Heart left ventricle (tissue), 16 donors: ENCODE data around the gene DUOXA1. TPM values are rescaled to one million over a fixed set of nuclear protein-coding genes. Genes with fewer than 3 reads are reported as not detected.
A peak's percentile ranks its signal among the peaks of the same experiment; 100 is the strongest.
"Not testable (repeated sequence)": the region's sequence is repeated elsewhere in the genome, so short reads cannot be mapped to it uniquely, and the experiment has no call there.

Experiments
- ATAC-seq, 4 donors: fragments of 200-7000 bp; cut with Tn5 transposase; one replicate each; pipeline ENCODE4 v1.9.1; 2020 to 2022; ENCODE audit warnings: moderate library complexity in 4 of 4, mild to moderate bottlenecking in 3 of 4, moderate number of reproducible peaks in 1 of 4
- DNase-seq, 5 donors: peaks; one replicate each; pipeline ENCODE4 v3.0.0-alpha.2; 2020
- H3K27ac ChIP-seq, 12 donors: fragments of 200-600 bp; sonication (generic) in 4 of 12; one replicate each; pipeline versions ENCODE4 v1.5.0 to v1.8.0; 2016 to 2022; ENCODE audit warnings: mild to moderate bottlenecking in 2 of 12
- H3K27me3 ChIP-seq, 9 donors: fragments of 200-600 bp; sonication (generic) in 2 of 9; one replicate each; pipeline versions ENCODE4 v1.5.1 to v1.8.0; 2016 to 2022; ENCODE audit warnings: mild to moderate bottlenecking in 3 of 9
- H3K36me3 ChIP-seq, 9 donors: fragments of 200-600 bp; sonication (generic) in 2 of 9; one replicate each; pipeline versions ENCODE4 v1.5.0 to v1.8.0; 2018 to 2022; ENCODE audit warnings: mild to moderate bottlenecking in 2 of 9
- H3K4me1 ChIP-seq, 12 donors: fragments of 200-600 bp; sonication (generic) in 4 of 12; one replicate each; pipeline versions ENCODE4 v1.5.0 to v1.8.0; 2016 to 2022; ENCODE audit warnings: mild to moderate bottlenecking in 3 of 12
- H3K4me3 ChIP-seq, 12 donors: fragments of 200-600 bp; sonication (generic) in 4 of 12; one replicate each; pipeline versions ENCODE4 v1.5.0 to v1.8.0; 2017 to 2022; ENCODE audit warnings: mild to moderate bottlenecking in 9 of 12, moderate library complexity in 4 of 12
- H3K9me3 ChIP-seq, 12 donors: fragments of 200-600 bp; sonication (generic) in 4 of 12; one replicate each; pipeline versions ENCODE4 v1.5.0 to v1.8.0; 2016 to 2022; ENCODE audit warnings: mild to moderate bottlenecking in 1 of 12
- WGBS, 4 donors: extraction: QIAGEN DNeasy Blood & Tissue Kit in 2 of 4; methylation state at CpG; one replicate each; pipeline versions ENCODE4 v1.1.5 to v1.1.7; 2013 to 2018; 5-methylcytosine and 5-hydroxymethylcytosine counted together
- intact Hi-C, 10 donors: fragments of 100-400 bp; cut with DNase I; formaldehyde crosslinking; loops; one replicate each; pipeline versions ENCODE4 v1.11.1 to v1.14.2; 2022
- polyA plus RNA-seq, 2 donors: library from polyadenylated mRNA; stranded (reverse); fragments of 200-250 nt; gene quantifications; one replicate each; pipeline ENCODE4 v1.2.3, GENCODE V29; 2013
- total RNA-seq, 9 donors: library from RNA; depleted of rRNA in 2 of 9; stranded (reverse); fragments of >200 nt in 2 of 9; fragmentation: NEBNext Ultra II Directional in 3 of 9; extraction: Animal tissue kit (Norgen Biotek cat#: 25700) in 3 of 9; gene quantifications; one replicate each; pipeline versions ENCODE4 v1.1.0 to v1.2.4, GENCODE V29; 2016 to 2023
- donor health status: ischemic (EF 13 %, LVEDD 7.1; RV severe dilation, severe dysfunction).
- donor health status: healthy with polysubstance abuse.
- donor health status: DM: no; HTN: yes; CAD: no.
- donor health status: DM: no; HTN: no; CAD: no.
- donor health status: ischemic (EF 25% LVEDD 6.9; RV normal size, moderate dysfunction).
- donor health status: ischemic (EF 25% LVEDD 5.7; RV mildly dilated, moderate dysfunction).
- donor health status: healthy.
- donor health status: DM: yes; HTN: yes; CAD: no.
- donor health status: ischemic (EF 35%, LVEDD 5.7; RV mildly dilated, moderate dysfunction).
- donor health status: nonischemic (EF 11% LVEDD 7.7; RV severe dilation, severe dysfunction).
- donor health status: DM: yes; HTN: yes; CAD: no.
- donor health status: PGD.
- donor health status: ischemic (EF 29% LVEDD 5.4; RV normal size, mild dysfunction).
- donor health status: nonischemic (EF 23%, LVEDD 6.1; RV moderate dilation, normal function).

The DUOXA1 gene
- total and polyA plus RNA-seq, 11 donors = 0.11 to 1.3 (median 0.31) TPM; not detected in 3

GRCh38 chr15:45079628-45080246 lies 49.9 kb downstream of the DUOXA1 start:
- intact Hi-C loops, H3K27ac ChIP-seq, H3K9me3 ChIP-seq, DNase-seq, H3K36me3 ChIP-seq, H3K27me3 ChIP-seq, H3K4me3 ChIP-seq: not testable (repeated sequence)
- peak in 2 of 4 donors; percentile 41 to 59 for ATAC-seq
- 40 to 58% (median 48%) methylated on average over 4 to 5 of the region's 5 CpGs for WGBS, 4 donors
- peaks cover 0 to 23% (median 6%) of the 10 kb centered on the region in 12 donors for H3K4me1 ChIP-seq

GRCh38 chr15:45079201-45079600 lies 50.5 kb downstream of the DUOXA1 start:
- H3K27ac ChIP-seq, intact Hi-C loops, ATAC-seq, H3K9me3 ChIP-seq, DNase-seq, H3K36me3 ChIP-seq, H3K4me3 ChIP-seq, H3K27me3 ChIP-seq: not testable (repeated sequence)
- 32 to 45% (median 37%) methylated on average over 5 of the region's 5 CpGs for WGBS, 4 donors
- peaks cover 0 to 23% (median 6%) of the 10 kb centered on the region in 12 donors for H3K4me1 ChIP-seq

- DNase-seq (peak in 1 of 5 donors; percentile 41), ATAC-seq (peak; percentile 70 to 84 (median 78))
- peak overlapping the region in 5 of 12 donors; percentile 3 to 60 (median 32) for H3K27ac ChIP-seq
- intact Hi-C loops, H3K36me3 ChIP-seq, H3K27me3 ChIP-seq, H3K4me3 ChIP-seq, H3K9me3 ChIP-seq: not testable (repeated sequence)
- WGBS, 4 donors = 37 to 49% (median 43%) methylated on average over 2 of the region's 2 CpGs
- peaks cover 0 to 23% (median 6%) of the 10 kb centered on the region in 12 donors for H3K4me1 ChIP-seq
Observed at GRCh38 chr15:45077391-45077790, 52.3 kb downstream of the DUOXA1 start.

GRCh38 chr15:45075440-45076320 lies 54.0 kb downstream of the DUOXA1 start:
- ATAC-seq, DNase-seq, intact Hi-C loops, H3K4me3 ChIP-seq, H3K9me3 ChIP-seq, H3K27ac ChIP-seq, H3K36me3 ChIP-seq, H3K27me3 ChIP-seq: not testable (repeated sequence)
- 100% methylated on average over 1 of the region's 9 CpGs for WGBS, 4 donors
- peaks cover 0 to 19% (median 3%) of the 10 kb centered on the region in 12 donors for H3K4me1 ChIP-seq

- H3K27me3 ChIP-seq, H3K27ac ChIP-seq, H3K4me3 ChIP-seq, H3K36me3 ChIP-seq, intact Hi-C loops, H3K4me1 ChIP-seq, DNase-seq, ATAC-seq, H3K9me3 ChIP-seq: not testable (repeated sequence)
Observed at GRCh38 chr15:45073602-45074001, 56.1 kb downstream of the DUOXA1 start.

GRCh38 chr15:45069942-45070360 lies 59.7 kb downstream of the DUOXA1 start:
- H3K9me3 ChIP-seq, H3K4me3 ChIP-seq, H3K27me3 ChIP-seq, H3K4me1 ChIP-seq, ATAC-seq, DNase-seq, H3K36me3 ChIP-seq, H3K27ac ChIP-seq: not testable (repeated sequence)
- intact Hi-C loops = loop anchor here in 1 of 10 donors (10.0 kb wide), 1 partner anchor 45 kb away; the partner anchor contains the start of genes DUOX2 and DUOXA2
- 81 to 91% (median 85%) methylated on average over 2 to 6 of the region's 6 CpGs for whole genome bisulfite sequencing, 4 donors

Other genes starting within 250 kb of the DUOXA1 start
- gene TERB2, start 173.2 kb downstream of the DUOXA1 start, total RNA-seq = not detected
- not detected for gene TERB2, start 173.2 kb downstream of the DUOXA1 start, polyA plus RNA-seq
- 10 to 100 TPM in 5 of 9 donors, 1 to 10 TPM in 4; 5.7 to 16.7 (median 11.0) TPM for gene SORD, start 106.7 kb downstream of the DUOXA1 start, total RNA-seq
- 1 to 10 TPM; 3.4 to 6.4 TPM for gene SORD, start 106.7 kb downstream of the DUOXA1 start, polyA plus RNA-seq
- 1 to 10 TPM in 1 of 9 donors, under 1 TPM in 8; 0.02 to 1.4 (median 0.11) TPM for gene DUOX2, start 15.7 kb downstream of the DUOXA1 start, total RNA-seq
- under 1 TPM; 0.03 to 0.53 TPM for gene DUOX2, start 15.7 kb downstream of the DUOXA1 start, polyA plus RNA-seq
- gene DUOXA2, start 15.6 kb downstream of the DUOXA1 start, total RNA-seq = not detected
- gene DUOXA2, start 15.6 kb downstream of the DUOXA1 start, polyA plus RNA-seq = under 1 TPM in 1 of 2 donors, not detected in 1; 0.03 TPM
- 1 to 10 TPM in 1 of 9 donors, under 1 TPM in 8; 0.19 to 1.6 (median 0.52) TPM for gene DUOX1, start 115 bp upstream of the DUOXA1 start, total RNA-seq
- gene DUOX1, start 115 bp upstream of the DUOXA1 start, polyA plus RNA-seq = under 1 TPM; 0.11 to 0.95 TPM
- 1 to 10 TPM; 2.4 to 7.9 (median 3.9) TPM for gene SHF, start 58.1 kb upstream of the DUOXA1 start, total RNA-seq
- gene SHF, start 58.1 kb upstream of the DUOXA1 start, polyA plus RNA-seq = 1 to 10 TPM; 1.9 to 4.6 TPM
- gene SLC28A2, start 122.4 kb upstream of the DUOXA1 start, total RNA-seq = not detected
- not detected for gene SLC28A2, start 122.4 kb upstream of the DUOXA1 start, polyA plus RNA-seq
- gene GATM, start 248.7 kb upstream of the DUOXA1 start, total RNA-seq = 100 to 1,000 TPM in 1 of 9 donors, 10 to 100 TPM in 8; 12.9 to 121 (median 29.7) TPM
- gene GATM, start 248.7 kb upstream of the DUOXA1 start, polyA plus RNA-seq = 1 to 10 TPM; 8.3 to 9.1 TPM